T-helper 1 cell treated with Interleukin-12 subunit alpha and Interleukin-12 subunit beta and Interleukin-4 antibody, amounts not matched to agents 30 ng/mL and 1 ng/mL, for 36 hours (primary cell): ENCODE measurements around the gene ZMIZ1. TPM values are rescaled to one million over a fixed set of nuclear protein-coding genes. Genes with fewer than 3 reads are reported as not detected.

Experiments used
- intact Hi-C: fragments of 100-400 bp; cut with micrococcal nuclease; formaldehyde crosslinking; loops from one replicate; pipeline ENCODE4 v1.15.1; 2024
- total RNA-seq: library from RNA; stranded (reverse); gene quantifications from 2 replicates; pipeline ENCODE4 v1.2.3, GENCODE V29; 2022

The ZMIZ1 gene
- total RNA-seq, 1 donor from 2014 or later: 51.2 TPM

GRCh38 chr10:79258894-79259293, 190.1 kb downstream of the ZMIZ1 start:
- intact Hi-C loops: no loop called here

GRCh38 chr10:79259834-79260233, 191.1 kb downstream of the ZMIZ1 start:
- intact Hi-C loops: no loop called here

- intact Hi-C loops: no loop called here
Measured at GRCh38 chr10:79260811-79261740, 192.3 kb downstream of the ZMIZ1 start.

- intact Hi-C loops: no loop called here
Measured at GRCh38 chr10:79262131-79262530, 193.4 kb downstream of the ZMIZ1 start.

GRCh38 chr10:79262959-79263746, 194.4 kb downstream of the ZMIZ1 start:
- intact Hi-C loops: no loop called here

- intact Hi-C loops: no loop called here
Measured at GRCh38 chr10:79263939-79264338, 195.2 kb downstream of the ZMIZ1 start.

- intact Hi-C loops: no loop called here
Measured at GRCh38 chr10:79264942-79265341, 196.2 kb downstream of the ZMIZ1 start.

GRCh38 chr10:79266084-79266483, 197.3 kb downstream of the ZMIZ1 start:
- intact Hi-C loops: loop anchor here (2.0 kb wide), 1 partner anchor 21 kb away; no protein-coding TSS in a partner anchor

- intact Hi-C loops: loop anchor here (2.0 kb wide), 1 partner anchor 22 kb away; no protein-coding TSS in a partner anchor
Measured at GRCh38 chr10:79266543-79267312, 198.0 kb downstream of the ZMIZ1 start.

- intact Hi-C loops: loop anchor here (2.0 kb wide), 1 partner anchor 23 kb away; no protein-coding TSS in a partner anchor
Measured at GRCh38 chr10:79267499-79267898, 198.7 kb downstream of the ZMIZ1 start.

- intact Hi-C loops: no loop called here
Measured at GRCh38 chr10:79268161-79268601, 199.4 kb downstream of the ZMIZ1 start.

- intact Hi-C loops: no loop called here
Measured at GRCh38 chr10:79268742-79269141, 200.0 kb downstream of the ZMIZ1 start.

- intact Hi-C loops: no loop called here
Measured at GRCh38 chr10:79269443-79269842, 200.7 kb downstream of the ZMIZ1 start.

GRCh38 chr10:79269969-79270368, 201.2 kb downstream of the ZMIZ1 start:
- intact Hi-C loops: no loop called here

GRCh38 chr10:79270466-79271246, 201.9 kb downstream of the ZMIZ1 start:
- intact Hi-C loops: no loop called here

- intact Hi-C loops: no loop called here
Measured at GRCh38 chr10:79272353-79272752, 203.6 kb downstream of the ZMIZ1 start.

GRCh38 chr10:79273604-79274003, 204.8 kb downstream of the ZMIZ1 start:
- intact Hi-C loops: no loop called here

- intact Hi-C loops: no loop called here
Measured at GRCh38 chr10:79274279-79275104, 205.7 kb downstream of the ZMIZ1 start.

GRCh38 chr10:79275105-79275430, 206.3 kb downstream of the ZMIZ1 start:
- intact Hi-C loops: no loop called here

GRCh38 chr10:79275431-79275851, 206.7 kb downstream of the ZMIZ1 start:
- intact Hi-C loops: no loop called here
